ENCODE data around the gene PTPN5.

The PTPN5 gene

GRCh38 chr11:18780329-18780728, 11.3 kb downstream of the PTPN5 start:
- ATAC-seq: no peak
- no peak overlapping the region for H3K4me3 Mint-ChIP-seq
- peak overlapping the region in 1 of 2 donors; percentile 27 for H3K27ac Mint-ChIP-seq
- no peaks in the 10 kb centered on the region for H3K27me3 Mint-ChIP-seq
- peaks cover 9% of the 10 kb centered on the region for H3K4me1 Mint-ChIP-seq
- no peak for DNase-seq
- peaks cover 0 to 9% of the 10 kb centered on the region in 2 donors for H3K9me3 Mint-ChIP-seq

- ATAC-seq: no peak
Observed at GRCh38 chr11:18778468-18778867, 13.1 kb downstream of the PTPN5 start.

DNA sequence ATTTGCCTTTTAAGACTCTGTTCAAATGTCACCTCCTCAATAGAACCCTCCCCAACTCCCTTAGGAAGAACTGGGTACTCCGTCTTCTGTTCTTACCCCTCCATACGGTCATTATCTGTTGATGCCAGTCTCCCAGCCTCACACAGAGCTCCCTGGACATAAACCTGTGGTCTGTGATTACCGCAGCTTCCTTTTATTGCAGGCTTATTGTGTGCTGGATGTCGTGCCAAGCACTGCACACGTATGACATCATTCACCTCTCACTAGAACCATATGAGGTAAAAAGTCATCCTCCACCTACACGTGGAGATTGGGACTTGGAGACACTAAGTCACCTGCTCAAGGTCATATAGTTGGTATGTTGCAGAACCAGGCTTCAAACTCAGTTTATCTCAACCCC, 15.3 kb downstream of the PTPN5 start:
- no peak overlapping the region for H3K4me3 Mint-ChIP-seq
- H3K4me1 Mint-ChIP-seq: peaks cover 9% of the 10 kb centered on the region
- peaks cover 16% of the 10 kb centered on the region for H3K27me3 Mint-ChIP-seq
- peaks cover 0 to 9% of the 10 kb centered on the region in 2 donors for H3K9me3 Mint-ChIP-seq
- ATAC-seq (no peak), DNase-seq (no peak)
- no peak overlapping the region for H3K27ac Mint-ChIP-seq

More at GRCh38 chr11:18778468-18778867, 13.1 kb downstream of the PTPN5 start:
- peak overlapping the region; percentile 50 to 90 for H3K27ac Mint-ChIP-seq
- peaks cover 9% of the 10 kb centered on the region for H3K4me1 Mint-ChIP-seq
- H3K9me3 Mint-ChIP-seq: peaks cover 0 to 9% of the 10 kb centered on the region in 2 donors
- no peak overlapping the region for H3K4me3 Mint-ChIP-seq
- DNase-seq: no peak
- no peaks in the 10 kb centered on the region for H3K27me3 Mint-ChIP-seq

DNA sequence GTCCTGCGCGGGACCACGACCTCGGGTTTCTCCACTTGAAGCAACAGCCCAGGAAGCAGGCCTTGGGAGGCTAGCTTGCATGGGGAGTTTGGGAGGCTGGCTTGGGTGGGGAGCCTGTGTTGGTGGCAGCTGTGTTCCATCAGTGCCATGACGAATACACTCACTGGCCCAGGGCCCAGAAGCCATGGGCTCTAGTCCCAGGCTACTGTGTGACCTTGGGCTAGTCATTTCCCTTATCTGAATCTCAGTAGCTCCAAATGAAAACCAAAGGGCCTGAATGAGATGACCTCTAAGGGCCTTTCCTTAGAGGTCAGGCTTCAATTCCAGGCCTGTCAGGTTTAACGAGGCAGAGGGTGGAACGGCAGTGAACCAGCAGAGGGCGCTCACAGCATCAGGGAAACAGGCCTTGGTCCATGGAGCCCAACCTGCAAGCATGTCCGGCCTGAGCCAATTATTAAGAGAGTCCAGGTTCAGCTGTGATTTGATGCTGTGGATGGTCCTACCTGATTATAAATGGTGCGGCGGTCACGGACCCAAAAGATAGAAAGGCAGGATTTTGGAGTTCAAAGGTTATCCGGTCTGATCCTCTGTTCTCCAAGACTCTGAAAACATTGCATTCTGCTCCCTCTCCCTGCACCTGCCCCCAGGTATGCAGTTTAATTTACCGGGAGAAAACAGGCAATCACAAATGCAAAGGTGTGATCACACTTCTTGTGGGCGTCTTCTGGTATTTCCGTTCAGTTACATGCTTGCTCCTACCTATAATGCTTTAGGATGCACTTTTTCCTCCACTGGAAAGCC, 15.9 kb downstream of the PTPN5 start:
- DNase-seq (peak; percentile 63 to 69), ATAC-seq (peak; percentile 71)
- H3K27me3 Mint-ChIP-seq: peaks cover 23% of the 10 kb centered on the region
- no peak overlapping the region for H3K4me3 Mint-ChIP-seq
- no peak overlapping the region for H3K27ac Mint-ChIP-seq
- H3K9me3 Mint-ChIP-seq: peaks cover 0 to 9% of the 10 kb centered on the region in 2 donors
- peaks cover 10% of the 10 kb centered on the region for H3K4me1 Mint-ChIP-seq

DNA sequence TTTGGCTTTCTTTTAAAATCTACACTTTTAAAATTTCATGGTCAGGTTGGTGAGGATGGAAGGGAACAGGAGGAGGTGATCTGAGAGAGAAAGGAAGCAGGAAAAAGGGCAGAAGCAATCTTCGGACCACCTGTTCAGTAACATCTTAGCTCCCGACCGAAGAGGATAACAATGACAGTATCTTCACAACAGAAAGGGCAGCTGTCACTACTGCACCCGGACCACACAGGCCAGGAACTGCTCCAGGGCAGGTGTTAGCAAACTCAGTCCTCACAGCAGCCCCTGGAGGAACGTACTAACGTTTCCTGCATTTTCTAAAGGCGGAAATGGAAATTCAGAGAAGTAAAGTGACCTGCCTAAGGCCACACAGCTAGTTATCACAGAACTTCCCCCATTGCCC, 16.8 kb downstream of the PTPN5 start:
- H3K4me3 Mint-ChIP-seq: no peak overlapping the region
- H3K27ac Mint-ChIP-seq: peak overlapping the region in 1 of 2 donors; percentile 5
- peaks cover 0 to 9% of the 10 kb centered on the region in 2 donors for H3K9me3 Mint-ChIP-seq
- peaks cover 18% of the 10 kb centered on the region for H3K4me1 Mint-ChIP-seq
- DNase-seq (no peak), ATAC-seq (no peak)
- peaks cover 26% of the 10 kb centered on the region for H3K27me3 Mint-ChIP-seq

- Mint-ChIP-seq H3K27me3 (peaks cover 26% of the 10 kb centered on the region), H3K9me3 (peaks cover 0 to 5% of the 10 kb centered on the region in 2 donors), H3K27ac (no peak overlapping the region), H3K4me3 (no peak overlapping the region), H3K4me1 (peaks cover 25% of the 10 kb centered on the region)
- DNase-seq (no peak), ATAC-seq (no peak)
Observed at GRCh38 chr11:18773681-18774080, 17.9 kb downstream of the PTPN5 start.

DNA sequence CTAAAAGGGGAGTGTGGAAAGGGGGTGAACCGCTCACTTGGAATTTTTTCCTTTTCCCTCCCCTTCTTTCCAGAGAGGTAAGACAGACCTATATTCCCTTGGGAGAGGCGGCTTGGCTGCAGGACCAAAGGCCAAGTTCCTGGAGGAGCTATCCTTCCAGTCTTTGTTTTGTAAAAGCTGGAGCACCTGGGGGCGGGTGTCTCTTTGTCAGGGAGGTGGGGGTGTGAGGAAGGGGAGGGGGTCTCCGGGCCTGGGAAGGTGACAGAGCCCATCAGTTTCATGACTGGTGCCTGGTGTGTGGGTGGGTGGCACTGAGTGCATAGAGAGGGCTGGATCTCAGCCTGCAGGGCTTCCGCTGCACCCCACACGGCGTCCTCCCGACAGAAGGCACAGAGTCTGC, 18.5 kb downstream of the PTPN5 start:
- H3K27me3 Mint-ChIP-seq: peaks cover 26% of the 10 kb centered on the region
- DNase-seq: no peak
- ATAC-seq: no peak
- no peak overlapping the region for H3K4me3 Mint-ChIP-seq
- no peak overlapping the region for H3K27ac Mint-ChIP-seq
- peaks cover 26% of the 10 kb centered on the region for H3K4me1 Mint-ChIP-seq
- no peaks in the 10 kb centered on the region for H3K9me3 Mint-ChIP-seq

- Mint-ChIP-seq H3K9me3 (no peaks in the 10 kb centered on the region), H3K4me1 (peaks cover 35% of the 10 kb centered on the region), H3K4me3 (no peak overlapping the region), H3K27ac (no peak overlapping the region), H3K27me3 (peaks cover 32% of the 10 kb centered on the region)
- no peak for ATAC-seq
- DNase-seq: no peak
Observed at GRCh38 chr11:18772211-18772610, 19.4 kb downstream of the PTPN5 start.

GRCh38 chr11:18771266-18772035, 20.1 kb downstream of the PTPN5 start:
- DNase-seq (no peak), ATAC-seq (no peak)
- no peak overlapping the region for H3K4me3 Mint-ChIP-seq
- peak overlapping the region in 1 of 2 donors; percentile 68 for H3K27ac Mint-ChIP-seq
- peaks cover 35% of the 10 kb centered on the region for H3K4me1 Mint-ChIP-seq
- H3K27me3 Mint-ChIP-seq: peaks cover 35% of the 10 kb centered on the region
- H3K9me3 Mint-ChIP-seq: no peaks in the 10 kb centered on the region

GRCh38 chr11:18770479-18771125, 21.0 kb downstream of the PTPN5 start:
- ATAC-seq (no peak), DNase-seq (no peak)
- Mint-ChIP-seq H3K4me3 (no peak overlapping the region), H3K9me3 (no peaks in the 10 kb centered on the region), H3K27me3 (peaks cover 39% of the 10 kb centered on the region), H3K27ac (no peak overlapping the region), H3K4me1 (peaks cover 35% of the 10 kb centered on the region)

GRCh38 chr11:18769802-18770456, 21.7 kb downstream of the PTPN5 start:
- ATAC-seq (no peak), DNase-seq (no peak)
- H3K27ac Mint-ChIP-seq: no peak overlapping the region
- peaks cover 45% of the 10 kb centered on the region for H3K27me3 Mint-ChIP-seq
- H3K4me3 Mint-ChIP-seq: peak overlapping the region in 1 of 2 donors; percentile 16
- peaks cover 35% of the 10 kb centered on the region for H3K4me1 Mint-ChIP-seq
- H3K9me3 Mint-ChIP-seq: no peaks in the 10 kb centered on the region

DNA sequence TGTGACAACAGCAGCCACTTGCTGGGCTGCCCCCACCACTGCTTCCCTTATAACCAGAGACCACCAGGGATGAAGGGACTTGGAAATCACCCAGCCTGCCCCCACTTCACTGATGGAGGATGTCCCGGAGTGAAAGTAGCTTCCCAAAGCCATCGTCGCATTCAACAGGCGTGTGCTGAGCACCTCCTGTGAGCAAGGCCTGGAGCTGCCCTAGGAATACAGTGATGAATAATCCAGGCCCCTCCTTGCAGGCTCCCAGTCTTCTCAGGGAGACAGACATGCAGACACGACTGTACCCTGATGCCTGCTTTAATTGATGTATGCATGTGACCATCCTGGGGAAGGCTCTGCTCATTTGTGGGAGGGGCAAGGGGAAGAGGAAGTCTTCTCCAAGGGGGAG, 22.6 kb downstream of the PTPN5 start:
- Mint-ChIP-seq H3K9me3 (no peaks in the 10 kb centered on the region), H3K4me1 (peaks cover 39% of the 10 kb centered on the region), H3K27ac (no peak overlapping the region), H3K27me3 (peaks cover 45% of the 10 kb centered on the region), H3K4me3 (no peak overlapping the region)
- DNase-seq (no peak), ATAC-seq (no peak)

DNA sequence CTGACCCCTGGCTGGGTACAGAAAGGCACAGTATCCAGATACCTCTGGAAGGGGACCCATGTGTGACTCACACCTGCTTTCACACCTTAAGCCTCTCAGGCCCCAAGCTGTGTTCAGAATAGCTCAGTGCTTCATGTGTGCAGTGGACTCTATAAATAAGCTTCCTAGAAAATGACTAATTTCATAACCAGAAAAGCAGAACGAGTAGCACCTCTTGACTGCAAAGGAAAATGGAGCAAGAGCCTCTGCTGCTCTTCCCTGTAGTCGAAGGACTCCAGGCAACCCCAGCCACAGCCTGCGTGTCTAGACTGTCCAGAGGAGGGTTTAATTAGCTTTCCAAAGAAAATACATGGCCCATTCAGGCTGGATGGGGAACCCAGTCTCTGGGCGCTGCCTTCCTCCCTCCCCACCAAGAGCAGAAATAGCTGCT, 23.1 kb downstream of the PTPN5 start:
- Mint-ChIP-seq H3K27ac (peak overlapping the region in 1 of 2 donors; percentile 5), H3K9me3 (no peaks in the 10 kb centered on the region), H3K27me3 (peaks cover 45% of the 10 kb centered on the region), H3K4me3 (peak overlapping the region in 1 of 2 donors; percentile 57), H3K4me1 (peaks cover 43% of the 10 kb centered on the region)
- DNase-seq (peak; percentile 7 to 20), ATAC-seq (peak; percentile 68)

DNA sequence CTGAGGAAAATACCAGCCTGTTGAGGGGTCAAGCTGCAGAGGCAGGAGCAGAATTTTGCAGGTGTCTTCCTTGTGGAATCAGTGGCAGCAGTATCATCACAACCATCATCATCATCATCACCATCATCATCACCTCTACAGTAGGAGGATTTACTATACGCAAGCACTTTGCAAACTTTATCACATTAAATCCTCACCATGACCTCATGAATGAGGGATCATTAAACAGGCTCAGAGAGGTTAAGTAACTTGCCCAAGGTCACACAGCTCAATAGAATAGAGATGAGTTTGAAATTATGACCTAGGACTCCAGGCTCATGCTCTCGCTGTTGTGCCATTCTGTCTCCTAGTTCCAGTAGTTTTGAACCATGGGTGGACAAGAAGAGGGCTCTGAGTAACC, 25.6 kb downstream of the PTPN5 start:
- Mint-ChIP-seq H3K27ac (peak overlapping the region in 1 of 2 donors; percentile 39), H3K4me1 (peaks cover 43% of the 10 kb centered on the region), H3K4me3 (no peak overlapping the region), H3K27me3 (peaks cover 26% of the 10 kb centered on the region), H3K9me3 (no peaks in the 10 kb centered on the region)
- DNase-seq: no peak
- ATAC-seq: no peak

DNA sequence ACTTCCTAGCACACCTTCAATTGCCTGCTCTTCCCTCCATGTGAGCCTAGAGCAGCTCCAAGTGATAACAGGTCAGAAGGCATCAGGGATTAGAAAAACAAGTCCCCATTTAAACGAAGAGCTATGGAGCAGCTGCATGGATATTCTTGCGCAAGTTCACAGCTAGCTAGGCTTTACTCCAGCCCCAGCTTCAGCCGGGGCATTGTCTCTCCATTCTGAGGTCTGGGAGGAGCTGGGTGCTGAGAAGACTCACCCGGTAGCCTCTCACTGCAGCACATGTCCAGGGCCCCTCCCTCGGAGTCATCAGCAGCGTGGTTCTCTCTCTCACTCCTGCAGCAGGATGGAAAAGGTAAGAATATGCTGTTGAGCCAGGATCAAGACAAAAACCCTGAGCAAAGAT, 26.0 kb downstream of the PTPN5 start:
- Mint-ChIP-seq H3K27ac (peak overlapping the region in 1 of 2 donors; percentile 45), H3K27me3 (peaks cover 21% of the 10 kb centered on the region), H3K4me1 (peaks cover 41% of the 10 kb centered on the region), H3K9me3 (no peaks in the 10 kb centered on the region), H3K4me3 (no peak overlapping the region)
- no peak for DNase-seq
- no peak for ATAC-seq

All from stimulated activated naive CD8-positive, alpha-beta T cell treated with anti-CD3 and anti-CD28 coated beads, Interleukin-15, amount 100 ng/mL, for 72 hours (primary cell).